ENCODE measurements around the gene IRGC.

Gene IRGC

GRCh38 chr19:43721469-43722048 lies 5.7 kb downstream of the IRGC start:
- in situ Hi-C loops (cut with HindIII; ENCODE audit: low pct_unique_long_range_greater_than_20kb, low sequenced_read_pairs): no loop called here
- no peak for DNase-seq (ENCODE audit: low read depth in 1 of 2, low spot score in 1 of 2)
- TF ChIP-seq JUND (IDR thresholded peaks at IDR 0.05; ENCODE audit: low read depth): no peak

GRCh38 chr19:43723588-43723987 lies 7.7 kb downstream of the IRGC start:
- peak in 1 of 2 experiments; percentile 27 for DNase-seq (ENCODE audit: low read depth in 1 of 2, low spot score in 1 of 2)
- no peak for TF ChIP-seq JUND (IDR thresholded peaks at IDR 0.05; ENCODE audit: low read depth)
- in situ Hi-C loops (cut with HindIII; ENCODE audit: low pct_unique_long_range_greater_than_20kb, low sequenced_read_pairs): no loop called here

GRCh38 chr19:43724896-43725295 lies 9.0 kb downstream of the IRGC start:
- in situ Hi-C loops (cut with HindIII; ENCODE audit: low pct_unique_long_range_greater_than_20kb, low sequenced_read_pairs): no loop called here
- no peak for DNase-seq (ENCODE audit: low read depth in 1 of 2, low spot score in 1 of 2)
- no peak for TF ChIP-seq JUND (IDR thresholded peaks at IDR 0.05; ENCODE audit: low read depth)

GRCh38 chr19:43725468-43725867 lies 9.6 kb downstream of the IRGC start:
- no peak for TF ChIP-seq JUND (IDR thresholded peaks at IDR 0.05; ENCODE audit: low read depth)
- in situ Hi-C loops (cut with HindIII; ENCODE audit: low pct_unique_long_range_greater_than_20kb, low sequenced_read_pairs): no loop called here
- DNase-seq (ENCODE audit: low read depth in 1 of 2, low spot score in 1 of 2): no peak

GRCh38 chr19:43726736-43727592 lies 11.1 kb downstream of the IRGC start:
- DNase-seq (ENCODE audit: low read depth in 1 of 2, low spot score in 1 of 2): no peak
- TF ChIP-seq JUND (IDR thresholded peaks at IDR 0.05; ENCODE audit: low read depth): no peak
- in situ Hi-C loops (cut with HindIII; ENCODE audit: low pct_unique_long_range_greater_than_20kb, low sequenced_read_pairs): no loop called here

- DNase-seq (ENCODE audit: low read depth in 1 of 2, low spot score in 1 of 2): no peak
- in situ Hi-C loops (cut with HindIII; ENCODE audit: low pct_unique_long_range_greater_than_20kb, low sequenced_read_pairs): no loop called here
- no peak for TF ChIP-seq JUND (IDR thresholded peaks at IDR 0.05; ENCODE audit: low read depth)
Observed at GRCh38 chr19:43727593-43727853, 11.6 kb downstream of the IRGC start.

- in situ Hi-C loops (cut with HindIII; ENCODE audit: low pct_unique_long_range_greater_than_20kb, low sequenced_read_pairs): no loop called here
- no peak for DNase-seq (ENCODE audit: low read depth in 1 of 2, low spot score in 1 of 2)
- TF ChIP-seq JUND (IDR thresholded peaks at IDR 0.05; ENCODE audit: low read depth): no peak
Observed at GRCh38 chr19:43729919-43730318, 14.0 kb downstream of the IRGC start.

GRCh38 chr19:43731346-43731745 lies 15.5 kb downstream of the IRGC start:
- in situ Hi-C loops (cut with HindIII; ENCODE audit: low pct_unique_long_range_greater_than_20kb, low sequenced_read_pairs): no loop called here
- no peak for DNase-seq (ENCODE audit: low read depth in 1 of 2, low spot score in 1 of 2)
- no peak for TF ChIP-seq JUND (IDR thresholded peaks at IDR 0.05; ENCODE audit: low read depth)

GRCh38 chr19:43731846-43732245 lies 16.0 kb downstream of the IRGC start:
- DNase-seq (ENCODE audit: low read depth in 1 of 2, low spot score in 1 of 2): no peak
- in situ Hi-C loops (cut with HindIII; ENCODE audit: low pct_unique_long_range_greater_than_20kb, low sequenced_read_pairs): no loop called here
- TF ChIP-seq JUND (IDR thresholded peaks at IDR 0.05; ENCODE audit: low read depth): no peak

GRCh38 chr19:43735013-43735412 lies 19.1 kb downstream of the IRGC start:
- no peak for DNase-seq (ENCODE audit: low read depth in 1 of 2, low spot score in 1 of 2)
- no peak for TF ChIP-seq JUND (IDR thresholded peaks at IDR 0.05; ENCODE audit: low read depth)
- in situ Hi-C loops (cut with HindIII; ENCODE audit: low pct_unique_long_range_greater_than_20kb, low sequenced_read_pairs): no loop called here

- no peak for DNase-seq (ENCODE audit: low read depth in 1 of 2, low spot score in 1 of 2)
- TF ChIP-seq JUND (IDR thresholded peaks at IDR 0.05; ENCODE audit: low read depth): no peak
- in situ Hi-C loops (cut with HindIII; ENCODE audit: low pct_unique_long_range_greater_than_20kb, low sequenced_read_pairs): no loop called here
Observed at GRCh38 chr19:43735957-43736356, 20.1 kb downstream of the IRGC start.

GRCh38 chr19:43738780-43739211 lies 22.9 kb downstream of the IRGC start:
- DNase-seq (ENCODE audit: low read depth in 1 of 2, low spot score in 1 of 2): no peak
- no peak for TF ChIP-seq JUND (IDR thresholded peaks at IDR 0.05; ENCODE audit: low read depth)
- in situ Hi-C loops (cut with HindIII; ENCODE audit: low pct_unique_long_range_greater_than_20kb, low sequenced_read_pairs): no loop called here

GRCh38 chr19:43739439-43740235 lies 23.8 kb downstream of the IRGC start:
- DNase-seq (ENCODE audit: low read depth in 1 of 2, low spot score in 1 of 2): peak in 1 of 2 experiments; percentile 36
- TF ChIP-seq JUND (IDR thresholded peaks at IDR 0.05; ENCODE audit: low read depth): no peak
- in situ Hi-C loops (cut with HindIII; ENCODE audit: low pct_unique_long_range_greater_than_20kb, low sequenced_read_pairs): no loop called here
